GM19239 (cell line): ENCODE measurements around the gene MAGI2.
A peak's percentile ranks its signal among the peaks of the same experiment; 100 is the strongest.

Source experiments
- DNase-seq: peaks from one replicate; pipeline ENCODE4 v3.0.0; 2011; ENCODE audit warnings: low spot score; ENCODE audit not compliant: insufficient read length
- FAIRE-seq: peaks from 2 replicates; lab custom pipeline; 2011; peaks lifted over from hg19 to GRCh38; lab: Jason Lieb, UNC

Gene MAGI2

GRCh38 chr7:78072201-78072590, 1381.3 kb downstream of the MAGI2 start:
- DNase-seq (no peak), FAIRE-seq (no peak)

DNA sequence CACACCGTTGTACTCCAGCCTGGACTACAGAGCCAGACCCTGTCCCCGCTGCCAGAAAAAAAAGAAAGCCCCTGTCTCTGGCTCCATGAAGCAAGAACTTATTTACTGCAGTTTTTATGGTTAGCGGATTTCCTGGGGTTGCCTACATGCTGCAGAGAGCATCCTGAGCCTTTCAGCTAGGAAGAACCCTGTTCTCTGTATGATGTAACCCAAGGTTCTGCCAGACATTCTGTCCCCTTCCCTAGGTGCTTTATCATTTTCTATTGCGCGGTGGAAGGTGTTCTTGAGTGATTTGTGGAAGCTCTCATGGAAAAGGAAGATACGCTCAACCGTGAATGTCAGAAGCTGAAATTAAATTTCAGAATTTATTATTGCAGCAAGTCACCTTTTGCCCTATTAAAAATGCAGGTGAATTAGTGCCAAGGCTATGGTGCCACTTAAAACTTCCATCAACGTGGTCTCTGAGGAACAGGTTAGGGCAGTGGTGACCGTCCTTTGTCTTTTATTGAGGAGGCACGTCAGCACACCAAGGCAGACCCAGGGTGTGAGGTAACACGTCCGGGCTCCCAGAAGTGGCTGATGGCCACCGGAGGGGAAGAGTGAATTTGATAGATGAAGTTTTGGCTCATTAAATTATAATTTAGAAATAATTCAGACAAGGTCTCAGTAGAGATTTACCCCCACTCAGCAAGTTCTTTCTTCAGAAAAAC, 1381.8 kb downstream of the MAGI2 start:
- FAIRE-seq (no peak), DNase-seq (no peak)

DNA sequence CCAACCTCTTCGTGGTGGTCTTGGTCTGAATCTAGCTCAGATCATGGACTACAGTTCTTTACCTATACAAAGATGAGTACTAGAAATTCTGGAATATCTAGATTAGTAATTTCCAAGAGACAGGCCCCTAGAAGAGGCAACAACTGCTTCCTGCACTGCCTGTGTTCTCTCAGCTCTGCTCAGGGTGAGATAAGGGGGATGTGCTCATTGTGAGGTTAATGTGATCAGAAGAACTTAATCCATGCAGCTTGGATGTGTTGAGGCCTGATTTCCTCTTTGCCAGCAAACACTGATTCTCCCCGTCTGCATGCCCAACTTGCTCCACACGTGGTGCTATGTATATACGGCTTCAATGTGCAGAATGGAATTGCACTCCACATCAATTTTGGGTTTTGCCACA, 1386.9 kb downstream of the MAGI2 start:
- FAIRE-seq (no peak), DNase-seq (no peak)

- no peak for FAIRE-seq
Observed at GRCh38 chr7:78063758-78064157, 1389.7 kb downstream of the MAGI2 start.

DNA sequence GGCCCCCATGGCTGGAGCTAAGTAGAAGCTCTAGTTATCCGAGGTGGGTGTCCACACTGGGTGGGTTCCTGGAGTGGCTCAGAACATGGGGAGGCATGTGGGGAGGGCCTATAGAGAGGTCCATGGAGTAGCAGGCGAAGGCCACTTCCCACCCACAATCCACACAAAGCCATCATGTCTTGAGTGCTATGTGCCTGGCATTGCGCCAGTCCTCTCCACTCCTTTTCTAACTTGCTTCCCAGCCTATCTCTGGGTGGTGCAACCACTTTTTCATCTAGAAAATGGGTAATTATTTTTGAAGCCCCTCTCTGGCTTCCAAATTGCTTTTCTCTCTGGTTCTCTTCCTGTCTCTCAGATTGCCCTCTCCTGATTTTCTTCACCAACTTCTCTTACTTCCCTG, 1391.3 kb downstream of the MAGI2 start:
- FAIRE-seq (no peak), DNase-seq (no peak)

More at GRCh38 chr7:78063758-78064157, 1389.7 kb downstream of the MAGI2 start:
- no peak for DNase-seq

DNA sequence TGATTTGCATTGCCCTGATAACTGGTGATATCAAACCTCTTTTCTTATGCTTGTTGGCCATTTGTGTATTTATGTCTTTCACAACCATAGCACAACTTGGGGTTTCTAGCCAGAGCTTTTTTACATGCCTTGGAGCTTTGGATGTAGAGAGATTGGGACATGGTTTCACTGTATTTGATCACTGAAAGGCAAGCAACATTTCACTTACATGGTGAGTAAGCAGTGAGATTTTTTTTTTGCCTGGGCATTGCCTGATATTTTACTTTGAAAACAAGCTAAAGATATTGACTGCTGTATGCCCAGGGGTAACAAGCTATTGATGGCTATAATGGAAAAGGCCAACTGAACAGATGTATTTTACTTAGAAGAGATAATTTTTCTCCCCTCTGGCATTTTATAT, 1395.9 kb downstream of the MAGI2 start:
- FAIRE-seq: no peak

DNA sequence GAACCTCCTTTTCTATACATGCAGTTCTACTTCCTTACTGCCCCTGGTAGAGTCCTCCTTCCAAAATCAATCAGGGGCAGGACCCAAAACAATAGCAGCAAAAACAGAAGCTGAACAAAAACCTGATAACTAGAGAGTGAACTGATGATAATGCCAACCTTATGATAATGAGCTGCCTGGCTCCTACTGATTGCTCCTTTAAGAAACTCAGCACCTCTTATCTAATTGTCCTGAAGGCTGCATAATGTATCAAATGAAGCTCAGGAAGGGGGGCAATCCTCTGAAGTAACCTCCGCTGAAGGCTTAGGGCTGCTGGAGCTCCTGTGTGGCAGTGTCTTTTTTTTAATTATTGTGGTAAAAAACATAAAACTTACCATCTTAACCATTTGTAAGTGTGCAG, 1397.9 kb downstream of the MAGI2 start:
- DNase-seq: no peak
- FAIRE-seq: no peak

More for the DNA sequence above, 1395.9 kb downstream of the MAGI2 start:
- DNase-seq: no peak

GRCh38 chr7:78055001-78055573, 1398.4 kb downstream of the MAGI2 start:
- DNase-seq: no peak
- no peak for FAIRE-seq

DNA sequence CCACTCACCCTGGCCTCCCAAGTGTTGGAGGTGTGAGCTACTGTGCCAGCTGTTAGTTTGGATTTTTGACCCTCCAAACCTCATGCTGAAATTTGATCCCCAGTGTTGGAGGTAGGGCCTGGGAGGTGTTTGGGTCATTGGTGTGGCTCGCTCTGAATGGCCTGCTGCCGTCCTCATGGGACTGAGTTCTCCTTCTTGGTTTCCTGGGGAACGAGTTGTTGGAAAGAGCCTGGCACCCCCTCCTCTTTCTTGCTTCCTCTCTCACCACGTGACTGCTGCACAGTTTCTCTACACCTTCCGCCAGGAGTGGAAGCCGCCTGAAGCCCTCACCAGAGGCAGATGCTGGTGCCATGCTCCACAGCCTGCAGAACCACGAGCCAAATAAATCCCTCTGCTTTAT, 1401.4 kb downstream of the MAGI2 start:
- FAIRE-seq: no peak

DNA sequence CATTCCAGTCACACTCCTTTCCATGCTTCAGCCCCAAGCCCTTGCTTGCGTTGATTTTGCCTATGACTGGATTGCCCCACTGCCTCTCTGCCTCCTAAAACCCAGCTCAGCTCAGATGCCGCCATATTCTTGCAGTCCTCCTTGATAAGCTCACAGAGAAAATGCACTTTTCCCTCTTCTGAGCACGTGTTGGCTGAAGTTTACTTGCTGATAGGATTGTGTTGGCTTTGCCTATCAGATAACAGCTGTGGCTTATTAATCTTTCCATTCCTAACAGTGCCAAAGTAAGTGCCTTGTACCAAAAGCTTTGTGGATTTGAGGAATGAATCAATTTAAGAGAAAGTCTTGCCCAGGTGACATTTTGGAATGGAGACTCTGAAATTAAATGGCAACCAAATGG, 1405.7 kb downstream of the MAGI2 start:
- no peak for DNase-seq
- FAIRE-seq: no peak

More for the DNA sequence above, 1401.4 kb downstream of the MAGI2 start:
- DNase-seq: no peak

DNA sequence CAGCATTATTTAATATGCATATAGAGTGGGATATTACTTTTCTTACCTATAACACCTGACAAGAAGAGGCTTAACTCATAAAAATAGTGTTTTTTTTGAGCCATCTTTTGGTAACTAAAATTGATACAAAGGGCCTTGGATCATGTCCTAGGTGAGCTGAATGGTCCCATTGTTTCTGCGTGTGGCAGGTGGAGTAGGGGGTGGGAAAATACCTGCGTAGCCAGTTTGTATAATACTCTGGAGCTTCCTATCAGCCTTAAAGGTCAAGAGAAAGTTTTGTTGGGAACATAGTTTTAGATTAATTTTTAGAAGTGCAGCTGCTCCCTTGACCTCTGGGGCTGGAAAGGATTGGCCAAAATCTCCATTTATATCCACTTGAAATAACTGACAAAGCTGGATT, 1410.3 kb downstream of the MAGI2 start:
- DNase-seq (no peak), FAIRE-seq (no peak)

GRCh38 chr7:78041423-78041822, 1412.0 kb downstream of the MAGI2 start:
- FAIRE-seq (no peak), DNase-seq (no peak)

- FAIRE-seq (no peak), DNase-seq (peak; percentile 38)
Observed at GRCh38 chr7:78039790-78040776, 1413.4 kb downstream of the MAGI2 start.

GRCh38 chr7:78038465-78039080, 1414.9 kb downstream of the MAGI2 start:
- FAIRE-seq (no peak), DNase-seq (no peak)

DNA sequence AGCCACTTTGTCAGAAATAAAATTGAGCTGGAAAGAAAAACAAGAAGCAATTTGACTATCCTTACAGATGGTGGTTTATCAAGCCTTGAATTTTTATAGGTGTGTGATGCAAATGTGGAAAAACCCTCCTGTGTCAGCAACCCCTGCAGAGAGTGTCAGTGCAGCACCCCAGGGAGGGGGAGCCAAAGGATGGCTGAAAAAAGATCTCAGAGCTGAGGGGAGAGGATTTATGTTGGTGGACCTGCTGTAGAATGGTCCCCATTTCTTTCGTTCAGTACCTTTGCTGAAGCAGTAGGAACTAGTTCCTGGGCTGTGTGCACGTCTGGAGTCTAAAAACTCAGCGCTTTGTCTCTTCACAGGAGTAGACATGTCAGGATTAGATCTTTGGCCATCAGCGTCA, 1415.9 kb downstream of the MAGI2 start:
- FAIRE-seq: no peak

GRCh38 chr7:78033410-78033809, 1420.1 kb downstream of the MAGI2 start:
- DNase-seq (no peak), FAIRE-seq (no peak)

More for the DNA sequence above, 1415.9 kb downstream of the MAGI2 start:
- no peak for DNase-seq

DNA sequence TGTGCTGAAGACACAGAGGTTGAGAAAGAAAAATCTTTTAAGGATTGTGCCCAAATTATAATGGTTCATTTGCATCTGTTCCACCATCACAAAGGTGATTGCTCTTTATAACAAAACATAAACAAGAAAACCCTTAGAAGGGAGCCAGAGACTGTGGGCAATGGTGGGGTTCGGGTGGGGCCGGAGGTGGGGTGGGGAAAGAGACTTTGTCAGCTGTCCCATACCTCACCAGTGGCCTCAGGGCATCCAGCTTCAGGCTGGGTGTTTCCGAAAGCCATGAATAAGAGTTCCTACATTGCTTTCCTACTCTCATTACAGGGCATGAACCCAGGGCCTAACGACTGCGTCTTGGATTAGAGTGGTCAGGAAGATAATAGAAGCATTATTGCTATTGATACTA, 1427.0 kb downstream of the MAGI2 start:
- FAIRE-seq (no peak), DNase-seq (no peak)

GRCh38 chr7:78024591-78024990, 1428.9 kb downstream of the MAGI2 start:
- DNase-seq (no peak), FAIRE-seq (no peak)

- FAIRE-seq (no peak), DNase-seq (no peak)
Observed at GRCh38 chr7:78023191-78023590, 1430.3 kb downstream of the MAGI2 start.

DNA sequence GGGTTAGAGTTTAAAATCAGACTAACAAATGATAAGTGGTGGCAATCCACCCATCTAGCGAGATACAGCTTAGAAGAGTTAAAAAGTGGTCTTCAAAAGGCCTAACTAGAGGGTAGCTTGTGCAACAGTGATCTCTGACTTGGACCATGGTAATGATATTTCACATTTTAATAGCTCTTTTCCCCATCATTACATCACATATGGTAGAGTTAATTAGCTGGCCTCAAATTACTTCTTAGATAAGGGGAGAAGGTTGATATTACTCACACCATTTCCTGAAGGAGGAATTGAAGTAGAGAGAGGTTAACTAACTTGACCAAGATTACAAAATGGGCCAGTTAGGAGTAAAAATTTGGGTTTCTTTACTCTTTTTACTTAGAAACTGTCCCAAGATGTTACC, 1431.3 kb downstream of the MAGI2 start:
- DNase-seq (no peak), FAIRE-seq (no peak)

- FAIRE-seq (no peak), DNase-seq (no peak)
Observed at GRCh38 chr7:78020874-78021249, 1432.6 kb downstream of the MAGI2 start.
